PC-3 (cell line): ENCODE data around the gene HNRNPL. TPM values are rescaled to one million over a fixed set of nuclear protein-coding genes. Genes with fewer than 3 reads are reported as not detected.

Experiments used
- ATAC-seq: fragments of 200-7000 bp; cut with Tn5 transposase; 2 replicates; pipeline ENCODE4 v1.9.1; 2020; ENCODE audit warnings: mild to moderate bottlenecking, moderate library complexity
- BruUV-seq: library from RNA; stranded (reverse); fragments of 400-500 nt; replicated peaks from 2 replicates; lab custom pipeline; 2021; lab: Mats Ljungman, UMichigan
- CTCF ChIA-PET: fragments of 300-600 bp; sonication (Branson Sonifier 250); formaldehyde crosslinking; loops from one replicate; lab custom pipeline; 2022; ENCODE audit warnings: antibody characterized with exemption; lab: Charles Lee
- POLR2A ChIA-PET: fragments of 300-600 bp; sonication (Branson Sonifier 250); formaldehyde crosslinking; loops from one replicate; lab custom pipeline; 2022; ENCODE audit warnings: antibody characterized with exemption; ENCODE audit not compliant: unreplicated experiment; lab: Charles Lee
- DNase-seq: peaks from one replicate; pipeline ENCODE4 v3.0.0-alpha.2; 2015
- H2AFZ ChIP-seq: fragments of 300-600 bp; sonication (generic); 2 replicates; pipeline ENCODE4 v1.6.0; 2016; ENCODE audit warnings: antibody characterized with exemption, low read length
- H3F3A ChIP-seq: fragments of 300-600 bp; sonication (generic); one replicate; pipeline ENCODE4 v1.6.0; 2017; ENCODE audit warnings: antibody characterized with exemption, low read length, control low read depth, mild to moderate bottlenecking; ENCODE audit not compliant: unreplicated experiment
- H3K27ac ChIP-seq: fragments of 300-600 bp; sonication (generic); 2 replicates; pipeline ENCODE4 v1.5.1; 2016; ENCODE audit warnings: mild to moderate bottlenecking, low read length
- H3K27me3 ChIP-seq: fragments of 300-600 bp; sonication (generic); 2 replicates; pipeline ENCODE4 v1.6.1; 2016; ENCODE audit warnings: low read length, mixed read lengths
- H3K36me3 ChIP-seq: fragments of 300-600 bp; sonication (generic); 2 replicates; pipeline ENCODE4 v1.6.1; 2016; ENCODE audit warnings: low read depth, mixed run types, low read length, mixed read lengths
- H3K4me1 ChIP-seq: fragments of 300-600 bp; sonication (generic); 2 replicates; pipeline ENCODE4 v1.5.1; 2016; ENCODE audit warnings: low read length; ENCODE audit not compliant: insufficient read depth
- H3K4me2 ChIP-seq: fragments of 300-600 bp; sonication (generic); 2 replicates; pipeline ENCODE4 v1.6.0; 2016; ENCODE audit warnings: low read length
- H3K4me3 ChIP-seq: fragments of 300-600 bp; sonication (generic); 2 replicates; pipeline ENCODE4 v1.5.1; 2016; ENCODE audit warnings: mild to moderate bottlenecking, low read length, mixed read lengths
- H3K79me2 ChIP-seq: fragments of 300-600 bp; sonication (generic); 2 replicates; pipeline ENCODE4 v1.6.1; 2017; ENCODE audit warnings: low read length, mixed read lengths
- H3K9ac ChIP-seq: fragments of 300-600 bp; sonication (generic); 2 replicates; pipeline ENCODE4 v1.6.0; 2016; ENCODE audit warnings: mild to moderate bottlenecking, low read length
- H3K9me2 ChIP-seq: fragments of 300-600 bp; sonication (generic); replicated peaks from 2 replicates; pipeline ENCODE4 v1.6.1; 2016; ENCODE audit warnings: mixed run types, low read length, mixed read lengths
- H3K9me3 ChIP-seq: fragments of 300-600 bp; sonication (generic); 2 replicates; pipeline ENCODE4 v1.6.1; 2016; ENCODE audit warnings: low read length, mixed read lengths
- H4K20me1 ChIP-seq: fragments of 300-600 bp; sonication (generic); 2 replicates; pipeline ENCODE4 v1.6.1; 2016; ENCODE audit warnings: low read length, mixed read lengths
- CTCF ChIP-seq: fragments of 300-600 bp; sonication (generic); conservative IDR thresholded peaks from 2 replicates; pipeline ENCODE4 v1.5.1; 2017; ENCODE audit warnings: antibody characterized with exemption, low read depth, mild to moderate bottlenecking, low read length
- EZH2 ChIP-seq: fragments of 300-600 bp; sonication (generic); IDR thresholded peaks from one replicate; pipeline ENCODE4 v1.6.1; 2017; ENCODE audit warnings: antibody characterized with exemption, mild to moderate bottlenecking, low read length; ENCODE audit not compliant: unreplicated experiment
- EZH2phosphoT487 ChIP-seq: fragments of 300-600 bp; sonication (generic); IDR thresholded peaks from 2 replicates; pipeline ENCODE4 v1.6.1; 2018; ENCODE audit warnings: mild to moderate bottlenecking, antibody characterized with exemption, low read length, borderline replicate concordance
- intact Hi-C: fragments of 100-400 bp; cut with micrococcal nuclease; formaldehyde crosslinking; loops from 2 replicates; pipeline ENCODE4 v1.9.0; 2023
- total RNA-seq: library from RNA; depleted of rRNA; stranded (reverse); fragments of >200 nt; gene quantifications from 2 replicates; pipeline ENCODE4 v1.2.3, GENCODE V29; 2014

Gene HNRNPL
- total RNA-seq, 1 experiment from 2014 or later: 315 TPM

GRCh38 chr19:38842439-38843174, 7.2 kb downstream of the HNRNPL start:
- H3K9me2 ChIP-seq: no peaks in the 10 kb centered on the region
- peaks cover 26% of the 10 kb centered on the region; the same call in 1 of the 2 replicates for H4K20me1 ChIP-seq
- no peak overlapping the region for H3K4me3 ChIP-seq
- H3K4me1 ChIP-seq: peaks cover 34% of the 10 kb centered on the region
- no peak overlapping the region for H2AFZ ChIP-seq
- no peak overlapping the region for H3K4me2 ChIP-seq
- H3K9me3 ChIP-seq: no peaks in the 10 kb centered on the region
- CTCF ChIA-PET: no interaction called here
- TF ChIP-seq CTCF (no peak), EZH2phosphoT487 (no peak), EZH2 (no peak)
- intact Hi-C loops: no loop called here
- ATAC-seq: no peak
- no peaks in the 10 kb centered on the region for H3K27me3 ChIP-seq
- peaks cover 14% of the 10 kb centered on the region for H3F3A ChIP-seq
- no peak overlapping the region for H3K27ac ChIP-seq
- no TSS peak for BruUV-seq
- peaks cover 74% of the 10 kb centered on the region for H3K36me3 ChIP-seq
- no peak overlapping the region for H3K9ac ChIP-seq
- DNase-seq: no peak
- peaks cover 62% of the 10 kb centered on the region for H3K79me2 ChIP-seq
- POLR2A ChIA-PET: no interaction called here

GRCh38 chr19:38841787-38842438, 7.9 kb downstream of the HNRNPL start:
- CTCF ChIA-PET: no interaction called here

More at GRCh38 chr19:38841787-38842438, 7.9 kb downstream of the HNRNPL start:
- Histone ChIP-seq H3K27ac (no peak overlapping the region), H3K4me2 (no peak overlapping the region), H3K36me3 (peaks cover 72% of the 10 kb centered on the region), H3F3A (peaks cover 14% of the 10 kb centered on the region), H3K79me2 (peaks cover 58% of the 10 kb centered on the region), H3K27me3 (no peaks in the 10 kb centered on the region), H3K9ac (no peak overlapping the region), H3K9me3 (no peaks in the 10 kb centered on the region), H3K4me1 (peaks cover 34% of the 10 kb centered on the region), H3K9me2 (no peaks in the 10 kb centered on the region), H2AFZ (no peak overlapping the region), H4K20me1 (peaks cover 20% of the 10 kb centered on the region; the same call in 1 of the 2 replicates), H3K4me3 (no peak overlapping the region)
- BruUV-seq: no TSS peak
- ATAC-seq: no peak
- TF ChIP-seq EZH2phosphoT487 (no peak), EZH2 (no peak), CTCF (no peak)
- POLR2A ChIA-PET: no interaction called here
- intact Hi-C loops: no loop called here
- DNase-seq: no peak
